Ishikawa (cell line): ENCODE data around the gene SPSB3.

Experiments
- CREB1 ChIP-seq: IDR thresholded peaks from 2 replicates; pipeline ENCODE4 v1.6.1; 2012; ENCODE audit warnings: low read depth
- RAD21 ChIP-seq: IDR thresholded peaks from 2 replicates; pipeline ENCODE4 v1.6.1; 2012; ENCODE audit warnings: low read depth
- TAF1 ChIP-seq: IDR thresholded peaks from 2 replicates; pipeline ENCODE4 v1.6.1; 2012; ENCODE audit warnings: low read depth, mild to moderate bottlenecking
- TF ChIP-seq, protein P1 (sequence below): IDR thresholded peaks from 2 replicates; pipeline ENCODE4 v1.6.1; 2012; ENCODE audit warnings: low read depth, mild to moderate bottlenecking

- no peak for TF ChIP-seq TAF1
- no peak for TF ChIP-seq RAD21
- no peak for TF ChIP-seq CREB1
- TF ChIP-seq, protein P1, sequence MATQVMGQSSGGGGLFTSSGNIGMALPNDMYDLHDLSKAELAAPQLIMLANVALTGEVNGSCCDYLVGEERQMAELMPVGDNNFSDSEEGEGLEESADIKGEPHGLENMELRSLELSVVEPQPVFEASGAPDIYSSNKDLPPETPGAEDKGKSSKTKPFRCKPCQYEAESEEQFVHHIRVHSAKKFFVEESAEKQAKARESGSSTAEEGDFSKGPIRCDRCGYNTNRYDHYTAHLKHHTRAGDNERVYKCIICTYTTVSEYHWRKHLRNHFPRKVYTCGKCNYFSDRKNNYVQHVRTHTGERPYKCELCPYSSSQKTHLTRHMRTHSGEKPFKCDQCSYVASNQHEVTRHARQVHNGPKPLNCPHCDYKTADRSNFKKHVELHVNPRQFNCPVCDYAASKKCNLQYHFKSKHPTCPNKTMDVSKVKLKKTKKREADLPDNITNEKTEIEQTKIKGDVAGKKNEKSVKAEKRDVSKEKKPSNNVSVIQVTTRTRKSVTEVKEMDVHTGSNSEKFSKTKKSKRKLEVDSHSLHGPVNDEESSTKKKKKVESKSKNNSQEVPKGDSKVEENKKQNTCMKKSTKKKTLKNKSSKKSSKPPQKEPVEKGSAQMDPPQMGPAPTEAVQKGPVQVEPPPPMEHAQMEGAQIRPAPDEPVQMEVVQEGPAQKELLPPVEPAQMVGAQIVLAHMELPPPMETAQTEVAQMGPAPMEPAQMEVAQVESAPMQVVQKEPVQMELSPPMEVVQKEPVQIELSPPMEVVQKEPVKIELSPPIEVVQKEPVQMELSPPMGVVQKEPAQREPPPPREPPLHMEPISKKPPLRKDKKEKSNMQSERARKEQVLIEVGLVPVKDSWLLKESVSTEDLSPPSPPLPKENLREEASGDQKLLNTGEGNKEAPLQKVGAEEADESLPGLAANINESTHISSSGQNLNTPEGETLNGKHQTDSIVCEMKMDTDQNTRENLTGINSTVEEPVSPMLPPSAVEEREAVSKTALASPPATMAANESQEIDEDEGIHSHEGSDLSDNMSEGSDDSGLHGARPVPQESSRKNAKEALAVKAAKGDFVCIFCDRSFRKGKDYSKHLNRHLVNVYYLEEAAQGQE = no peak
Measured at GRCh38 chr16:1774448-1774780, 8.0 kb downstream of the SPSB3 start.
